Testis (tissue), 3 donors: ENCODE data around the gene DMD. TPM values are rescaled to one million over a fixed set of nuclear protein-coding genes. Genes with fewer than 3 reads are reported as not detected.

Experiments
- DNase-seq: peaks from one replicate; pipeline ENCODE4 v3.0.0-alpha.2; 2019
- H3K27ac ChIP-seq, 2 donors: fragments of 200-600 bp; sonication (generic); one replicate each; pipeline ENCODE4 v1.5.1; 2019
- H3K27me3 ChIP-seq: fragments of 200-600 bp; sonication (generic); one replicate; pipeline ENCODE4 v1.5.1; 2019
- H3K36me3 ChIP-seq: fragments of 200-600 bp; sonication (generic); one replicate; pipeline ENCODE4 v1.5.1; 2017; ENCODE audit warnings: low read depth; ENCODE audit errors: missing control alignments
- H3K4me1 ChIP-seq: fragments of 200-600 bp; sonication (generic); one replicate; pipeline ENCODE4 v1.5.1; 2019
- H3K4me3 ChIP-seq, 2 donors: fragments of 200-600 bp; sonication (generic); one replicate each; pipeline ENCODE4 v1.5.1; 2017 to 2019
- H3K9me3 ChIP-seq: fragments of 200-600 bp; sonication (generic); one replicate; pipeline ENCODE4 v1.5.1; 2017
- CTCF ChIP-seq, 3 experiments: fragments of 450-650 bp in 2 of 3; fragments of 200-600 bp in 1 of 3; sonication (generic) in 1 of 3; IDR thresholded peaks; one replicate each; pipeline ENCODE4 v1.5.1; 2016 to 2019; ENCODE audit warnings: antibody characterized with exemption in 3 of 3, mild to moderate bottlenecking in 2 of 3, moderate library complexity in 1 of 3
- POLR2A ChIP-seq: fragments of 450-650 bp; IDR thresholded peaks from one replicate; pipeline ENCODE4 v1.6.1; 2017; ENCODE audit warnings: antibody characterized with exemption, mild to moderate bottlenecking, moderate library complexity
- WGBS, 2 donors: methylation state at CpG; one replicate each; pipeline ENCODE4 v1.1.5; 2018; 5-methylcytosine and 5-hydroxymethylcytosine counted together
- intact Hi-C: fragments of 100-400 bp; cut with DNase I; formaldehyde crosslinking; loops from one replicate; pipeline ENCODE4 v1.15.1; 2023; ENCODE audit warnings: low total_unique reads
- polyA plus RNA-seq: library from polyadenylated mRNA; stranded (reverse); fragments of 350-450 nt; fragmentation: Illumina TruSeq; extraction: RNeasy Lipid Tissue Mini Kit (QIAGEN cat#74804); gene quantifications from one replicate; pipeline ENCODE4 v1.2.3, GENCODE V29; 2014; ENCODE audit warnings: low read depth, low replicate concordance; ENCODE audit not compliant: insufficient read depth
- total RNA-seq, 2 donors: library from RNA; depleted of rRNA; stranded (reverse); fragments of >200 nt; gene quantifications; one replicate each; pipeline ENCODE4 v1.2.3, GENCODE V29; 2016

DMD gene
- total and polyA plus RNA-seq, 3 donors from 2014 or later, result 11.3 to 34.1 (median 24.2) TPM

- intact Hi-C loops, result no loop called here
- no peak for DNase-seq
- TF ChIP-seq POLR2A, result no peak
- TF ChIP-seq CTCF (IDR thresholded peaks at IDR 0.05), result no peak
- Histone ChIP-seq H3K27ac (no peak overlapping the region), H3K4me3 (no peak overlapping the region), H3K36me3 (no peaks in the 10 kb centered on the region), H3K27me3 (no peaks in the 10 kb centered on the region), H3K4me1 (no peaks in the 10 kb centered on the region), H3K9me3 (no peaks in the 10 kb centered on the region)
- 74 to 86% methylated on average over 6 to 7 of the region's 7 CpGs for WGBS, 2 donors
Measured at GRCh38 chrX:31820430-31821210, 1390.7 kb downstream of the DMD start.

GRCh38 chrX:31819455-31819854, 1391.9 kb downstream of the DMD start:
- H3K4me1 ChIP-seq, result no peaks in the 10 kb centered on the region
- no peak overlapping the region for H3K27ac ChIP-seq
- H3K9me3 ChIP-seq, result no peaks in the 10 kb centered on the region
- no peak for TF ChIP-seq POLR2A
- no peak for TF ChIP-seq CTCF (IDR thresholded peaks at IDR 0.05)
- WGBS, 2 donors, result 36 to 42% methylated on average over 1 to 3 of the region's 3 CpGs
- H3K27me3 ChIP-seq, result no peaks in the 10 kb centered on the region
- no peak overlapping the region for H3K4me3 ChIP-seq
- intact Hi-C loops, result no loop called here
- H3K36me3 ChIP-seq, result no peaks in the 10 kb centered on the region
- DNase-seq, result peak; percentile 20

- H3K4me1 ChIP-seq, result no peaks in the 10 kb centered on the region
- H3K36me3 ChIP-seq, result no peaks in the 10 kb centered on the region
- DNase-seq, result no peak
- no peak overlapping the region for H3K4me3 ChIP-seq
- no peaks in the 10 kb centered on the region for H3K9me3 ChIP-seq
- no peak for TF ChIP-seq CTCF (IDR thresholded peaks at IDR 0.05)
- no peak for TF ChIP-seq POLR2A
- intact Hi-C loops, result no loop called here
- H3K27ac ChIP-seq, result no peak overlapping the region
- H3K27me3 ChIP-seq, result no peaks in the 10 kb centered on the region
Measured at GRCh38 chrX:31811106-31811505, 1400.2 kb downstream of the DMD start.

GRCh38 chrX:31808357-31808756, 1403.0 kb downstream of the DMD start:
- Histone ChIP-seq H3K9me3 (no peaks in the 10 kb centered on the region), H3K36me3 (no peaks in the 10 kb centered on the region), H3K27me3 (no peaks in the 10 kb centered on the region), H3K4me1 (no peaks in the 10 kb centered on the region), H3K4me3 (no peak overlapping the region), H3K27ac (no peak overlapping the region)
- WGBS, 2 donors, result 33 to 42% methylated on average over 1 to 2 of the region's 2 CpGs
- TF ChIP-seq POLR2A (no peak), CTCF (IDR thresholded peaks at IDR 0.05) (no peak)
- no peak for DNase-seq
- intact Hi-C loops, result no loop called here

- Histone ChIP-seq H3K9me3 (no peaks in the 10 kb centered on the region), H3K4me1 (no peaks in the 10 kb centered on the region), H3K27me3 (no peaks in the 10 kb centered on the region), H3K36me3 (no peaks in the 10 kb centered on the region), H3K27ac (no peak overlapping the region), H3K4me3 (no peak overlapping the region)
- no peak for DNase-seq
- TF ChIP-seq POLR2A (no peak), CTCF (IDR thresholded peaks at IDR 0.05) (no peak)
- intact Hi-C loops, result no loop called here
- WGBS, 2 donors, result 88 to 89% methylated on average over 2 of the region's 2 CpGs
Measured at GRCh38 chrX:31807165-31807564, 1404.2 kb downstream of the DMD start.
